Retinal pigment epithelial cell (primary cell): ENCODE measurements around the gene SLC27A5.
"Not testable (repeated sequence)": the region's sequence is repeated elsewhere in the genome, so short reads cannot be mapped to it uniquely, and the experiment has no call there.

Source experiments
- DNase-seq: peaks from one replicate; pipeline ENCODE4 v3.0.0-alpha.2; 2010; ENCODE audit warnings: low read depth
- H3K4me3 ChIP-seq: 2 replicates; pipeline ENCODE4 v1.5.1; 2011; ENCODE audit warnings: mild to moderate bottlenecking, low read length, control low read depth, moderate library complexity
- TF ChIP-seq, protein P1 (sequence below): conservative IDR thresholded peaks from 2 replicates; pipeline ENCODE4 v1.5.1; 2011; ENCODE audit warnings: low read depth, low read length, control low read depth, inconsistent platforms

SLC27A5 gene

GRCh38 chr19:58510084-58510862, 1.5 kb downstream of the SLC27A5 start:
- no peak overlapping the region for H3K4me3 ChIP-seq
- DNase-seq, result no peak
- TF ChIP-seq, protein P1, sequence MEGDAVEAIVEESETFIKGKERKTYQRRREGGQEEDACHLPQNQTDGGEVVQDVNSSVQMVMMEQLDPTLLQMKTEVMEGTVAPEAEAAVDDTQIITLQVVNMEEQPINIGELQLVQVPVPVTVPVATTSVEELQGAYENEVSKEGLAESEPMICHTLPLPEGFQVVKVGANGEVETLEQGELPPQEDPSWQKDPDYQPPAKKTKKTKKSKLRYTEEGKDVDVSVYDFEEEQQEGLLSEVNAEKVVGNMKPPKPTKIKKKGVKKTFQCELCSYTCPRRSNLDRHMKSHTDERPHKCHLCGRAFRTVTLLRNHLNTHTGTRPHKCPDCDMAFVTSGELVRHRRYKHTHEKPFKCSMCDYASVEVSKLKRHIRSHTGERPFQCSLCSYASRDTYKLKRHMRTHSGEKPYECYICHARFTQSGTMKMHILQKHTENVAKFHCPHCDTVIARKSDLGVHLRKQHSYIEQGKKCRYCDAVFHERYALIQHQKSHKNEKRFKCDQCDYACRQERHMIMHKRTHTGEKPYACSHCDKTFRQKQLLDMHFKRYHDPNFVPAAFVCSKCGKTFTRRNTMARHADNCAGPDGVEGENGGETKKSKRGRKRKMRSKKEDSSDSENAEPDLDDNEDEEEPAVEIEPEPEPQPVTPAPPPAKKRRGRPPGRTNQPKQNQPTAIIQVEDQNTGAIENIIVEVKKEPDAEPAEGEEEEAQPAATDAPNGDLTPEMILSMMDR, result no peak

GRCh38 chr19:58509731-58510083, 2.1 kb downstream of the SLC27A5 start:
- H3K4me3 ChIP-seq, result no peak overlapping the region
- TF ChIP-seq, protein P1, result no peak
- no peak for DNase-seq

DNA sequence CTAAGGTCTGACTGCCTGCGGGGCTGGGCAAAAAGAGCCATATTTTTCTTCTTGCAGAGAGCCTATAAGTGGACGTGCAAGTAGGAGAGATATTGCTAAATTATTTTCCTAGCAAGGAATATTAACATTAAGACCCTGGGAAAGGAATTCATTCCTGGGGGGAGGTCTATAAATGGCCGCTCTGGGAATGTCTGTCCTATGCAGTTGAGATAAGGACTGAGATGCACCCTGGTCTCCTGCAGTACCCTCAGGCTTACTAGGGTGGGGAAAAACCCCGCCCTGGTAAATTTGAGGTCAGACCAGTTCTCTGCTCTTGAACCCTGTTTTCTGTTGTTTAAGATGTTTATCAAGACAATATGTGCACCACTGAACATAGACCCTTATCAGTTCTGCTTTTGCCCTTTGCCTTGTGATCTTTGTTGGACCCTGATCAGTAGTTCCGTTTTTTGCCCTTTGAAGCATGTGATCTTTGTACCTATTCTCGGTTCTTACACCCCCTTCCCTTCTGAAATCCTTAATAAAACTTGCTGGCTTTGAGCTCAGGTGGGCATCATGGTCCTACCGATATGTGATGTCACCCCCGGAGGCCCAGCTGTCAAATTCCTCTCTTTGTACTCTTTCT, 4.1 kb downstream of the SLC27A5 start:
- not testable (repeated sequence) for DNase-seq, H3K4me3 ChIP-seq

DNA sequence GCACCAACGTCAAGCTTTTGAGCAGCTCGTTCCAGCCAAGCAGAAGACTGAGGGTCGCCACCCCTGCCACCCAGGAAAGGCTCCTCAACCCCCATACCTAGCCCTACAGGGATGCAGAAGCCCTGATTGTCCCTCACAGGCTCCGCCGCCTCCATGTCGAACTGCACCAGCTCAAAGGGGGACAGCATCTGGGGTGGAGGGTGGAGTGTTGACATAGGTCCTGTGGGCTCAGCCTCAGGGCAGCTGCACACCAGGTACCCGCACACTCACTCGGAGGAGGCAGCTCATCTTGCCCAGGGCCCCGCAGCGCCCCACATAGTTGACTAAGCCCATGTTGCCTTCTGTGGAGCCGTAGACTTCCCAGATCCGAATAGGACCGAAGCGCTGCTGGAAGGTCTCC, 11.6 kb downstream of the SLC27A5 start:
- no peak for DNase-seq
- H3K4me3 ChIP-seq, result no peak overlapping the region
- TF ChIP-seq, protein P1, result no peak

- TF ChIP-seq, protein P1, result peak; percentile 56
- H3K4me3 ChIP-seq, result peak overlapping the region; percentile 63
- DNase-seq, result peak; percentile 91
Measured at GRCh38 chr19:58499021-58499927, 12.5 kb downstream of the SLC27A5 start.

- no peak for DNase-seq
- TF ChIP-seq, protein P1, result no peak
- peak overlapping the region; percentile 51 for H3K4me3 ChIP-seq
Measured at GRCh38 chr19:58498316-58499020, 13.3 kb downstream of the SLC27A5 start.
